Neural crest cell (in vitro differentiated cells): ENCODE measurements around the gene IQCC. TPM values are rescaled to one million over a fixed set of nuclear protein-coding genes. Genes with fewer than 3 reads are reported as not detected.

ENCODE experiments used
- DNase-seq: peaks from one replicate; pipeline ENCODE4 v3.0.0; 2021; ENCODE audit warnings: low read depth, mixed read lengths, low spot score
- H3K27ac Mint-ChIP-seq: one replicate; pipeline ENCODE4 v1.8.0; 2021; ENCODE audit warnings: mild to moderate bottlenecking, mixed read lengths; ENCODE audit not compliant: unreplicated experiment
- H3K27me3 Mint-ChIP-seq: 2 replicates; pipeline ENCODE4 v1.8.0; 2021; ENCODE audit warnings: low read depth, mild to moderate bottlenecking, mixed read lengths
- H3K36me3 Mint-ChIP-seq: 2 replicates; pipeline ENCODE4 v1.8.0; 2021; ENCODE audit warnings: low read depth, mild to moderate bottlenecking, mixed read lengths
- H3K4me1 Mint-ChIP-seq: 2 replicates; pipeline ENCODE4 v1.8.0; 2021; ENCODE audit warnings: mixed read lengths
- H3K4me3 Mint-ChIP-seq: one replicate; pipeline ENCODE4 v1.8.0; 2021; ENCODE audit warnings: mild to moderate bottlenecking, mixed read lengths
- H3K9me3 Mint-ChIP-seq: 2 replicates; pipeline ENCODE4 v1.8.0; 2021; ENCODE audit warnings: mixed read lengths
- total RNA-seq: library from RNA; stranded (reverse); gene quantifications from 2 replicates; pipeline ENCODE4 v1.2.1, GENCODE V29; 2021
- TF ChIP-seq, protein P1 (sequence below): fragments of 200-600 bp; sonication (generic); conservative IDR thresholded peaks from 2 replicates; pipeline ENCODE4 v1.5.0; 2021; ENCODE audit warnings: antibody characterized with exemption, mild to moderate bottlenecking

The IQCC gene
- total RNA-seq, 1 donor from 2014 or later = 7.8 TPM

DNA sequence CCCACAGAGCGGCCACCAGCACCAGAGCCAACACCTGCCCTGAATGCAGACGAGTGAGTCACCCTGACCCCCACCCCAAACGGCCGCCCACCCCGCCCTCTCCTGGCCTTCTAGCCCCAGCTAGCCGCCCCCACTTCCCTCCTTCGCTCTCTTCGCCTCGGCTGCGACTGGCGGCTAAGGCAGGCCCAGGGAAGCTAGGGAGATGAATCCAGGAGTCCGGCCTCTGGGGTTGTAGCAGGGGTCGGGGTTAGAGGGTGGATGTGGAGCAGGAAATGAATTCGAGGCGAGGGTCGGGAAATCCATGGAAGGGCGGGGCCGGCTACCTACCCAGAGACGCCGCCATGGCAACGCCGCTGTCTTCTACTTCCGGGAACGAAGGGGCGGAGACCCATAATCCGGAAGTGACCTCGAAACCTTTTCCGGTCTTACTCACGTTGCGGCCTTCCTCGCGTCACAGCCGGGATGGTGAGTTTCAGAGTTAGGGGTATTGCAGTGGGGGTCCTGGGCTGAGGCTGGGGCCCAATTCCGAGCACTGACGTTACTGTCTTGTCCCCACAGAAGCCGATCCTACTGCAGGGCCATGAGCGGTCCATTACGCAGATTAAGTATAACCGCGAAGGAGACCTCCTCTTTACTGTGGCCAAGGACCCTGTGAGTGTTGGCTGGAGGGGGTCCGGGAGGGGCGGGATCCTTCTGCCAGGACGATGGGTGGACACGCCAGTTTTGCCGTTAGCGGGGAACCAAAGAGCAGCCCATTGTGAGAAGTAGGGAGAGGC lies 16.7 kb downstream of the IQCC start, which contains the start of the genes EIF3I and TMEM234:
Gene EIF3I (plus strand): TSS at position 428 of the 776 bp plus-strand sequence. CDS start 35 bp downstream, at position 463.
Gene TMEM234 (minus strand): TSS at position 374 of the 776 bp plus-strand sequence. CDS start 31 bp downstream, at position 343.
- H3K9me3 Mint-ChIP-seq = no peaks in the 10 kb centered on the region
- TF ChIP-seq, protein P1, sequence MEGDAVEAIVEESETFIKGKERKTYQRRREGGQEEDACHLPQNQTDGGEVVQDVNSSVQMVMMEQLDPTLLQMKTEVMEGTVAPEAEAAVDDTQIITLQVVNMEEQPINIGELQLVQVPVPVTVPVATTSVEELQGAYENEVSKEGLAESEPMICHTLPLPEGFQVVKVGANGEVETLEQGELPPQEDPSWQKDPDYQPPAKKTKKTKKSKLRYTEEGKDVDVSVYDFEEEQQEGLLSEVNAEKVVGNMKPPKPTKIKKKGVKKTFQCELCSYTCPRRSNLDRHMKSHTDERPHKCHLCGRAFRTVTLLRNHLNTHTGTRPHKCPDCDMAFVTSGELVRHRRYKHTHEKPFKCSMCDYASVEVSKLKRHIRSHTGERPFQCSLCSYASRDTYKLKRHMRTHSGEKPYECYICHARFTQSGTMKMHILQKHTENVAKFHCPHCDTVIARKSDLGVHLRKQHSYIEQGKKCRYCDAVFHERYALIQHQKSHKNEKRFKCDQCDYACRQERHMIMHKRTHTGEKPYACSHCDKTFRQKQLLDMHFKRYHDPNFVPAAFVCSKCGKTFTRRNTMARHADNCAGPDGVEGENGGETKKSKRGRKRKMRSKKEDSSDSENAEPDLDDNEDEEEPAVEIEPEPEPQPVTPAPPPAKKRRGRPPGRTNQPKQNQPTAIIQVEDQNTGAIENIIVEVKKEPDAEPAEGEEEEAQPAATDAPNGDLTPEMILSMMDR = no peak
- no peaks in the 10 kb centered on the region for H3K27me3 Mint-ChIP-seq
- peaks cover 37% of the 10 kb centered on the region for H3K4me1 Mint-ChIP-seq
- peak; percentile 80 for DNase-seq
- H3K36me3 Mint-ChIP-seq = peaks cover 6% of the 10 kb centered on the region
- H3K4me3 Mint-ChIP-seq = peak within 1 kb of the TSS; percentile 99
- H3K27ac Mint-ChIP-seq = peak within 1 kb of the TSS; percentile 98

DNA sequence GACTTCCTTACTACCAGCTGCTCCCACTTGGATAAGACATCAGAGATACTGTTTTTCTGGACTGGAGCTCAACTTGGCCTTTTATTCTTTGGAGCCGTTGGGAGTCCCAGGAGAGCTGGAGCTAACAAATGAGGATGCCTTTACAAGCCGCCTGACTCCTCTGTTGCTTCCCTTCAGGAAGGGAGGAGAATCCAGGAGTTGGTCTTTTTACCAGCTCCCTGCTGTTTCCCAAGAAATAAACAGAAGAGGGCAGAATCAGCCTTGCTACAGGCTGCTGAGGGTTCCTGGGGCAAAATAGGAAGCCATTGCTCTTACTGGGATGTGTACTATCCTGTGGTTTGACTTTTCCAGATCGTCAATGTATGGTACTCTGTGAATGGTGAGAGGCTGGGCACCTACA lies 18.2 kb downstream of the IQCC start:
- H3K4me1 Mint-ChIP-seq = peaks cover 37% of the 10 kb centered on the region
- no peak for DNase-seq
- H3K36me3 Mint-ChIP-seq = peaks cover 19% of the 10 kb centered on the region
- peak overlapping the region; percentile 99 for H3K4me3 Mint-ChIP-seq
- no peak overlapping the region for H3K27ac Mint-ChIP-seq
- TF ChIP-seq, protein P1 = no peak
- no peaks in the 10 kb centered on the region for H3K27me3 Mint-ChIP-seq
- no peaks in the 10 kb centered on the region for H3K9me3 Mint-ChIP-seq

DNA sequence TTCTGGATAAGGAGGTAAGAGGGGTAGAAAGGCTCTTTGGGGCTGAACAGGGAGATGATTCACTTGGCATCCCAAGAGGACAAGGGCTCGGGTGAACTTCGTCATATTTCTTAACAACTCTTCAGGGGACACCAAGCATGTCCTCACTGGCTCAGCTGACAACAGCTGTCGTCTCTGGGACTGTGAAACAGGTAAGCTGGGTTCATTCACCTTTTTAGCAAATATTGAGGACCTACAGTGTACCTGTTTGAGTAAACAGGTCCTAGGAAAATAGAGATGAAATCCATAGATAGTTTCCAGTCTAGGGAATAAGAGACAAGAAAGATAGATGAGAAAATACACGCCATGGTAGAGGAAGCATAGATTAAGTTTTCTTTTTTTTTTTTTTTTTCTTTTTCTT lies 18.8 kb downstream of the IQCC start:
- H3K27me3 Mint-ChIP-seq = no peaks in the 10 kb centered on the region
- H3K36me3 Mint-ChIP-seq = peaks cover 21% of the 10 kb centered on the region
- DNase-seq = no peak
- no peaks in the 10 kb centered on the region for H3K9me3 Mint-ChIP-seq
- TF ChIP-seq, protein P1 = no peak
- H3K27ac Mint-ChIP-seq = no peak overlapping the region
- peak overlapping the region; percentile 99 for H3K4me3 Mint-ChIP-seq
- peaks cover 37% of the 10 kb centered on the region for H3K4me1 Mint-ChIP-seq

DNA sequence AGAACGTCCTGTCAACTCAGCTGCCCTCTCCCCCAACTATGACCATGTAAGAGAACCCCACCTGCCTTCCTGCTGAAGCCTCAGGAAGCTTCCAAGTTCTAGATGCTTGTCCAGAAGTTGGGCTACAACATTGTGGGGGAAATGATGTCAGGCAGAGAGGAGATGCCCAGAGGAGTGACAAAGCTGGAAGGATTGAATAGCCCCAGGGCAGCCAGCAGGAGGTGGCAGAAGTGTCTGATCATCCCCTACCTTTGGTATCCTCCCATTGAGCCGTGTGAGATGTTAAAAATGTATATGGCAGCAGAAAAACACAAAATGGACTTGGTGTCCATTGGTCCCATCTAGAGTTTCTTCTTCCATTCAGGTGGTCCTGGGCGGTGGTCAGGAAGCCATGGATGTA lies 23.3 kb downstream of the IQCC start:
- DNase-seq = no peak
- Mint-ChIP-seq H3K27ac (no peak overlapping the region), H3K36me3 (peaks cover 21% of the 10 kb centered on the region), H3K4me1 (peaks cover 5% of the 10 kb centered on the region), H3K4me3 (no peak overlapping the region), H3K27me3 (no peaks in the 10 kb centered on the region), H3K9me3 (no peaks in the 10 kb centered on the region)
- TF ChIP-seq, protein P1 = no peak

DNA sequence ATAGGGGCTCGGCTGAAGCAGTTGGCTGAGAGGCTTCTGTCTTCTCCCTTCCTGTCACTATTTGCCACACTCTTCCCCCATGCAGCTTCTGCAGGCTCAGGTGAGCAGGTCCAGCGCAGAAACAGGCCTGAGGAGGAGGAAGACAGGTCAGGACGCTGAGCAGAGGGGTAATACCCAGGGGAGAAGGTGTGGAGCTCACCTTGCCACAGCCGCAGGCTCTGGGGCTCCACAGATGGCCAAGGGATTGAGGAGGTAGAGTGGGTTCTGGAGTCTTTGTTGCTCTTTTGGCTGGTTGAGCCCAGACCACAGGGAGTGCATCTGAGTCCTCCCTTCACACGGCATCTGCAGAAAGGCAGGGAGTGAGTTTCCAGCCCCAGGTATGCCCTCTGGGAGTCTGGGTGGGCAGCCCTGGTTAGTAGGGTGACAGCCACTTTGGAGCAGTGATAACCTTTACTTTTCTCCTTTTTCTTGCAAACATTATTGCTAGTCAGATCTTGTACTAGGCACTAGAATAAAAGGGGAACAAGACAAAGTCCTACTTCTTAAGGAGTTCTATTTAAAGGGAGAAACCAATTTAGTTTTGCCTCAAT lies 26.5 kb downstream of the IQCC start:
- Mint-ChIP-seq H3K4me3 (no peak overlapping the region), H3K9me3 (no peaks in the 10 kb centered on the region), H3K4me1 (no peaks in the 10 kb centered on the region), H3K27ac (no peak overlapping the region), H3K27me3 (no peaks in the 10 kb centered on the region), H3K36me3 (peaks cover 15% of the 10 kb centered on the region)
- no peak for DNase-seq
- TF ChIP-seq, protein P1 = no peak
